GM12865 (cell line): ENCODE measurements around the gene D2HGDH.
A peak's percentile ranks its signal among the peaks of the same experiment; 100 is the strongest.
"Not testable (repeated sequence)": the region's sequence is repeated elsewhere in the genome, so short reads cannot be mapped to it uniquely, and the experiment has no call there.

Experiments
- DNase-seq: peaks from one replicate; pipeline ENCODE4 v3.0.0; 2010; ENCODE audit warnings: low read depth
- H3K4me3 ChIP-seq: 2 replicates; pipeline ENCODE4 v1.5.1; 2011; ENCODE audit warnings: mild to moderate bottlenecking, low read depth, low read length, control low read depth
- CTCF ChIP-seq: IDR thresholded peaks from 2 replicates; pipeline ENCODE4 v1.5.1; 2011; ENCODE audit warnings: low read length, control low read depth, low read depth, inconsistent platforms; ENCODE audit not compliant: insufficient read depth; ENCODE audit errors: missing control alignments

D2HGDH gene

GRCh38 chr2:241777170-241777685 lies 42.8 kb downstream of the D2HGDH start:
- TF ChIP-seq CTCF, result no peak
- H3K4me3 ChIP-seq, result no peak overlapping the region
- DNase-seq, result no peak

- DNase-seq, result no peak
- no peak overlapping the region for H3K4me3 ChIP-seq
- TF ChIP-seq CTCF, result no peak
Observed at GRCh38 chr2:241777686-241778627, 43.5 kb downstream of the D2HGDH start.

GRCh38 chr2:241780939-241781569 lies 46.6 kb downstream of the D2HGDH start:
- no peak for TF ChIP-seq CTCF
- no peak overlapping the region for H3K4me3 ChIP-seq
- no peak for DNase-seq

- H3K4me3 ChIP-seq, DNase-seq: not testable (repeated sequence)
Observed at GRCh38 chr2:241782053-241782452, 47.6 kb downstream of the D2HGDH start.

GRCh38 chr2:241788135-241788534 lies 53.7 kb downstream of the D2HGDH start:
- H3K4me3 ChIP-seq, result no peak overlapping the region
- DNase-seq, result peak; percentile 39
- TF ChIP-seq CTCF, result no peak

GRCh38 chr2:241788572-241788971 lies 54.1 kb downstream of the D2HGDH start:
- TF ChIP-seq CTCF, result no peak
- no peak overlapping the region for H3K4me3 ChIP-seq
- DNase-seq, result peak; percentile 87

- DNase-seq, H3K4me3 ChIP-seq: not testable (repeated sequence)
Observed at GRCh38 chr2:241791385-241791784, 57.0 kb downstream of the D2HGDH start.
